Smooth muscle cell (in vitro differentiated cells): ENCODE data around the gene MTX3. TPM values are rescaled to one million over a fixed set of nuclear protein-coding genes. Genes with fewer than 3 reads are reported as not detected.

Experiments
- DNase-seq: peaks from one replicate; lab custom pipeline; 2025; ENCODE audit not compliant: unreplicated experiment; lab: John Stamatoyannopoulos, UW
- H2AFZ ChIP-seq: fragments of 200-600 bp; sonication (generic); 2 replicates; pipeline ENCODE4 v1.6.0; 2016; ENCODE audit warnings: antibody characterized with exemption, low read depth, mild to moderate bottlenecking
- H3F3A ChIP-seq: fragments of 200-600 bp; sonication (generic); 2 replicates; pipeline ENCODE4 v1.6.0; 2017; ENCODE audit warnings: antibody characterized with exemption, low read depth
- H3K27ac ChIP-seq: fragments of 200-600 bp; sonication (generic); 2 replicates; pipeline ENCODE4 v1.5.1; 2016; ENCODE audit warnings: low read depth, mild to moderate bottlenecking
- H3K27me3 ChIP-seq: fragments of 200-600 bp; sonication (generic); 2 replicates; pipeline ENCODE4 v1.6.1; 2016; ENCODE audit warnings: low read depth, mild to moderate bottlenecking
- H3K36me3 ChIP-seq: fragments of 200-600 bp; sonication (generic); 2 replicates; pipeline ENCODE4 v1.5.1; 2016; ENCODE audit warnings: low read depth
- H3K4me1 ChIP-seq: fragments of 200-600 bp; sonication (generic); 2 replicates; pipeline ENCODE4 v1.5.1; 2016; ENCODE audit warnings: low read depth
- H3K4me2 ChIP-seq: fragments of 200-600 bp; sonication (generic); 2 replicates; pipeline ENCODE4 v1.6.0; 2016; ENCODE audit warnings: mild to moderate bottlenecking
- H3K4me3 ChIP-seq: fragments of 200-600 bp; sonication (generic); 2 replicates; pipeline ENCODE4 v1.5.1; 2016; ENCODE audit warnings: mild to moderate bottlenecking
- H3K79me2 ChIP-seq: fragments of 200-600 bp; sonication (generic); 2 replicates; pipeline ENCODE4 v1.6.0; 2016; ENCODE audit warnings: low read depth, mild to moderate bottlenecking
- H3K9ac ChIP-seq: fragments of 200-600 bp; sonication (generic); 2 replicates; pipeline ENCODE4 v1.6.0; 2016; ENCODE audit warnings: low read depth
- H3K9me3 ChIP-seq: fragments of 200-600 bp; sonication (generic); replicated peaks from 2 replicates; pipeline ENCODE4 v1.5.1; 2016; ENCODE audit warnings: low read depth
- H4K20me1 ChIP-seq: fragments of 200-600 bp; sonication (generic); 2 replicates; pipeline ENCODE4 v1.6.0; 2016; ENCODE audit warnings: low read depth
- WGBS: methylation state at CpG from one replicate; pipeline ENCODE4 v1.1.7; 2016; ENCODE audit warnings: low lambda C conversion rate; 5-methylcytosine and 5-hydroxymethylcytosine counted together
- polyA plus RNA-seq: library from polyadenylated mRNA; unstranded; fragments of >200 nt; fragmentation: Nextera tagmentation; extraction: Ambion mirVana; gene quantifications from 2 replicates; pipeline ENCODE4 v1.2.1, GENCODE V29; 2016
- total RNA-seq: library from RNA; depleted of rRNA; stranded (reverse); fragments of >200 nt; gene quantifications from 2 replicates; pipeline ENCODE4 v1.2.3, GENCODE V29; 2014
- TF ChIP-seq, protein P1 (sequence below): fragments of 200-600 bp; sonication (generic); IDR thresholded peaks from 2 replicates; pipeline ENCODE4 v1.5.1; 2017; ENCODE audit warnings: borderline replicate concordance, mild to moderate bottlenecking, antibody characterized with exemption; ENCODE audit not compliant: insufficient read depth, poor library complexity, severe bottlenecking

The MTX3 gene
- total and polyA plus RNA-seq, 2 experiments from 2014 or later: 2.7 to 17.9 TPM

DNA sequence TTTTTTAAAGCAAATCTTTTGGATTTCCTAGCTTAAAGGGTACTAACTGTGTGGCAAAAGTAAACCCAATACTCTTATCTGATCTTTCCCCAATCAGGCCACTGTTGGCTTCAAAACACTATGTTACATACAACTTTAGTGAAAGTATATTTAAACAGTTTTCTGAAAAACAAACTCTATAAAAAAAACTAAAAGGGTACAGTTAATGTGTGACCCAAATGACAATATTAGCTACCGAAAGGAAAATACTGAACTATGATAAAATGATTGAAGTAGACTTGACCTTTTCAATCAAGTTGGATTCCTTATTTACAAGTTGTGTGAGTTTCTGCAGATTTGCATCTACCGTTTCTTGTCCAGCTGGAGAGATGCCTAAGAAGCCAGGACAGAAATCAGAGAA lies 5.8 kb downstream of the MTX3 start:
- Histone ChIP-seq H3F3A (no peaks in the 10 kb centered on the region), H3K9ac (no peak overlapping the region), H3K79me2 (no peaks in the 10 kb centered on the region), H3K4me1 (peaks cover 11% of the 10 kb centered on the region), H2AFZ (no peak overlapping the region), H3K4me2 (no peak overlapping the region), H3K36me3 (peaks cover 38% of the 10 kb centered on the region), H3K9me3 (no peaks in the 10 kb centered on the region), H4K20me1 (no peaks in the 10 kb centered on the region), H3K27ac (no peak overlapping the region), H3K4me3 (no peak overlapping the region), H3K27me3 (no peaks in the 10 kb centered on the region)
- 96% methylated on average over 2 of the region's 2 CpGs for WGBS
- TF ChIP-seq, protein P1, sequence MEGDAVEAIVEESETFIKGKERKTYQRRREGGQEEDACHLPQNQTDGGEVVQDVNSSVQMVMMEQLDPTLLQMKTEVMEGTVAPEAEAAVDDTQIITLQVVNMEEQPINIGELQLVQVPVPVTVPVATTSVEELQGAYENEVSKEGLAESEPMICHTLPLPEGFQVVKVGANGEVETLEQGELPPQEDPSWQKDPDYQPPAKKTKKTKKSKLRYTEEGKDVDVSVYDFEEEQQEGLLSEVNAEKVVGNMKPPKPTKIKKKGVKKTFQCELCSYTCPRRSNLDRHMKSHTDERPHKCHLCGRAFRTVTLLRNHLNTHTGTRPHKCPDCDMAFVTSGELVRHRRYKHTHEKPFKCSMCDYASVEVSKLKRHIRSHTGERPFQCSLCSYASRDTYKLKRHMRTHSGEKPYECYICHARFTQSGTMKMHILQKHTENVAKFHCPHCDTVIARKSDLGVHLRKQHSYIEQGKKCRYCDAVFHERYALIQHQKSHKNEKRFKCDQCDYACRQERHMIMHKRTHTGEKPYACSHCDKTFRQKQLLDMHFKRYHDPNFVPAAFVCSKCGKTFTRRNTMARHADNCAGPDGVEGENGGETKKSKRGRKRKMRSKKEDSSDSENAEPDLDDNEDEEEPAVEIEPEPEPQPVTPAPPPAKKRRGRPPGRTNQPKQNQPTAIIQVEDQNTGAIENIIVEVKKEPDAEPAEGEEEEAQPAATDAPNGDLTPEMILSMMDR: no peak
- DNase-seq: no peak

GRCh38 chr5:79984363-79984762 lies 6.7 kb downstream of the MTX3 start:
- H3K4me1 ChIP-seq: peaks cover 1% of the 10 kb centered on the region
- H3K36me3 ChIP-seq: peaks cover 38% of the 10 kb centered on the region
- no peaks in the 10 kb centered on the region for H3F3A ChIP-seq
- no peaks in the 10 kb centered on the region for H3K27me3 ChIP-seq
- no peak overlapping the region for H3K4me3 ChIP-seq
- TF ChIP-seq, protein P1: no peak
- no peaks in the 10 kb centered on the region for H3K9me3 ChIP-seq
- no peak overlapping the region for H2AFZ ChIP-seq
- H3K79me2 ChIP-seq: no peaks in the 10 kb centered on the region
- DNase-seq: no peak
- no peak overlapping the region for H3K9ac ChIP-seq
- H3K27ac ChIP-seq: no peak overlapping the region
- H3K4me2 ChIP-seq: no peak overlapping the region
- H4K20me1 ChIP-seq: no peaks in the 10 kb centered on the region

DNA sequence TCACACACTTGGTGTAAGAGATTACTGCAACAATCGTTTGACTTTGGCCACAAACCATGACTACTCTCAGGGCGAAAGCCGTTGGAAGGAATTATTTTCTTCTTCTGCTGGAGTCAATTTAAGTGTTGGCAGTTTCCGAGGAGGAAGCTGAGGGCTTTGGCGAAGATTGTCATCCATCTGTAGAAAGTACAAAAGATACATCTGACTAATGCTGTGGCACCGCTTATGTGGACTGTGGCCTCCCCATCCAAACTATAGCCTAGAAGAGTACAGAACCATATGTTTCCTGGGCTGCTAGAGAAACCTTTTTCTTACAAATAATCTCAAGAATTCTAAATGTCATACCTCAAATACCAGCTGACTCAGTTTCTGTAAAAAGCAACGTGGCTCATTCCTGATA lies 7.4 kb downstream of the MTX3 start:
- H3K9me3 ChIP-seq: no peaks in the 10 kb centered on the region
- peaks cover 42% of the 10 kb centered on the region for H3K36me3 ChIP-seq
- no peak overlapping the region for H3K27ac ChIP-seq
- H4K20me1 ChIP-seq: no peaks in the 10 kb centered on the region
- DNase-seq: no peak
- no peaks in the 10 kb centered on the region for H3K4me1 ChIP-seq
- no peak overlapping the region for H2AFZ ChIP-seq
- no peak overlapping the region for H3K4me2 ChIP-seq
- TF ChIP-seq, protein P1: no peak
- no peaks in the 10 kb centered on the region for H3K79me2 ChIP-seq
- H3F3A ChIP-seq: no peaks in the 10 kb centered on the region
- H3K9ac ChIP-seq: no peak overlapping the region
- WGBS: 95% methylated on average over 7 of the region's 7 CpGs
- H3K4me3 ChIP-seq: no peak overlapping the region
- H3K27me3 ChIP-seq: no peaks in the 10 kb centered on the region

DNA sequence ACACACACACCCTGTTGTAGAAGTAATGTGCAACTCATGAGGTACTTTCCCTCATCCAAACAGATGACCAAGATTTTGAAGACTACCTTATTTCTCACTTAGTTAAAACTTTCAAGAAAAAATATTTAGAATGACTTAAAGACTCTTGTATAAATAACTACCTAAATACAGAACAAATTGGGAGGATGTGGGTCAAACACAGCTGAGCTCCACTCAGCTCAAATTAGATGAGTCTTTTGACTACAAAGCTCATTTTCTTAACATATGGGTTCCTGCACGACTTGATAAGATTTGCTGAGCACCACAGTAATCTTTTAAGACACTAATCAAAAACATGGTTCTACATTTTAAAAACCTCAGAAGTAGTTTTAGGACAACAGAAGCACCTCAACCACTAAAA lies 8.9 kb downstream of the MTX3 start:
- TF ChIP-seq, protein P1: no peak
- no peaks in the 10 kb centered on the region for H4K20me1 ChIP-seq
- H3K9ac ChIP-seq: no peak overlapping the region
- no peak overlapping the region for H3K4me3 ChIP-seq
- H3K27me3 ChIP-seq: no peaks in the 10 kb centered on the region
- no peaks in the 10 kb centered on the region for H3K4me1 ChIP-seq
- no peak overlapping the region for H2AFZ ChIP-seq
- no peaks in the 10 kb centered on the region for H3K9me3 ChIP-seq
- WGBS: 78% methylated on average over 1 of the region's 1 CpG
- DNase-seq: no peak
- H3K27ac ChIP-seq: no peak overlapping the region
- H3K79me2 ChIP-seq: no peaks in the 10 kb centered on the region
- peaks cover 33% of the 10 kb centered on the region for H3K36me3 ChIP-seq
- H3K4me2 ChIP-seq: no peak overlapping the region
- no peaks in the 10 kb centered on the region for H3F3A ChIP-seq
